ENCODE measurements around the gene MYB. TPM values are rescaled to one million over a fixed set of nuclear protein-coding genes. Genes with fewer than 3 reads are reported as not detected.
"Not testable (repeated sequence)": the region's sequence is repeated elsewhere in the genome, so short reads cannot be mapped to it uniquely, and the experiment has no call there.

The MYB gene
- total and polyA plus RNA-seq, 2 of the 4 experiments (the other 2 are of a cell fraction) = 0.44 to 0.90 TPM

DNA sequence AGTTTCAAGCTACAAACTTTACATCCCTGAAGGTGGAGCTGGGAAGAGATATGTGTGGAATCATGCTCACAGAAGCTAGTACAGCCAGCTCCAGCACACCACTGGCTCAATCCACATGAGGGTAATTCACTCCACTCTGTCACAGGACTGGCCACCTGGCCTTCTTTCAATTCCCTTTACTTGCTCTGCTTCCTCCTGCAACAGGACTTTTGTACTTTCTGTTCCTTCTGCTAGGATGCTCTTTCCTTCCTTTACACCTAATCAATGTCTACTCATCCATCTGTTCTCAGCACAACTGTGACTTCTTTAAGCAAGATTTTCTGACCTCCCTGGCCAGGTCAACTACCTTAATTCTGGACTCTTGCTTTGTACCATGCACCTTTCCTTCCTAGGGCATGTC is 39.4 kb upstream of the MYB start:
- POLR2A ChIA-PET (ENCODE audit: unreplicated experiment) = no interaction called here
- H4K20me1 ChIP-seq (ENCODE audit: insufficient read depth, low read length) = no peaks in the 10 kb centered on the region
- H3K14ac ChIP-seq (replicated peaks; ENCODE audit: low read depth, low read length) = no peak overlapping the region
- no peak overlapping the region for H3K18ac ChIP-seq (ENCODE audit: low read depth, low read length)
- H2AK9ac ChIP-seq (replicated peaks; ENCODE audit: low read depth, low read length, poor library complexity) = no peak overlapping the region
- no peak overlapping the region for H3K56ac ChIP-seq (ENCODE audit: extremely low read depth, insufficient read depth, low read length)
- no peaks in the 10 kb centered on the region for H3K36me3 ChIP-seq (ENCODE audit: control insufficient read depth, insufficient read depth, low read length)
- H4K5ac ChIP-seq (ENCODE audit: low read depth, low read length) = no peak overlapping the region
- no peak overlapping the region for H2AFZ ChIP-seq (replicated peaks; ENCODE audit: low read length, poor library complexity)
- no TSS peak for BruUV-seq (replicated peaks)
- H3K79me1 ChIP-seq (ENCODE audit: low read depth in 1 of 2, low read length in 2 of 2) = no peaks in the 10 kb centered on the region
- H2BK120ac ChIP-seq (ENCODE audit: low read depth, low read length) = no peak overlapping the region
- H3K4me1 ChIP-seq (ENCODE audit: control insufficient read depth, insufficient read depth, low read length) = peaks cover 4% of the 10 kb centered on the region
- no peak overlapping the region for H3K4me2 ChIP-seq (ENCODE audit: low read depth, low read length)
- H4K8ac ChIP-seq (ENCODE audit: low read depth in 2 of 2, low read length in 2 of 2) = no peak overlapping the region
- intact Hi-C loops (cut with micrococcal nuclease) (no loop called here), dilution Hi-C loops (cut with HindIII; ENCODE audit: low sequenced_read_pairs, unreplicated experiment) (no loop called here), in situ Hi-C loops (cut with MboI; ENCODE audit: low sequenced_read_pairs) (no loop called here)
- no peak for ATAC-seq (ENCODE audit: low read depth)
- H3K9me1 ChIP-seq (ENCODE audit: insufficient read depth, low read length) = no peaks in the 10 kb centered on the region; the same call in none of the 2 replicates
- TF ChIP-seq NFE2L2 (IDR thresholded peaks at IDR 0.05; ENCODE audit: low read depth, low read length) (no peak), MXI1 (IDR thresholded peaks at IDR 0.05; ENCODE audit: borderline replicate concordance, low read depth, low read length) (no peak), MAFK (IDR thresholded peaks at IDR 0.05; ENCODE audit: low read depth, low read length) (no peak), CHD1 (IDR thresholded peaks at IDR 0.05; ENCODE audit: low read depth, low read length) (no peak), CEBPB (IDR thresholded peaks at IDR 0.05; ENCODE audit: low read depth, low read length) (no peak), RAD21 (IDR thresholded peaks at IDR 0.05; ENCODE audit: low read length) (no peak)
- TF ChIP-seq, protein P1, sequence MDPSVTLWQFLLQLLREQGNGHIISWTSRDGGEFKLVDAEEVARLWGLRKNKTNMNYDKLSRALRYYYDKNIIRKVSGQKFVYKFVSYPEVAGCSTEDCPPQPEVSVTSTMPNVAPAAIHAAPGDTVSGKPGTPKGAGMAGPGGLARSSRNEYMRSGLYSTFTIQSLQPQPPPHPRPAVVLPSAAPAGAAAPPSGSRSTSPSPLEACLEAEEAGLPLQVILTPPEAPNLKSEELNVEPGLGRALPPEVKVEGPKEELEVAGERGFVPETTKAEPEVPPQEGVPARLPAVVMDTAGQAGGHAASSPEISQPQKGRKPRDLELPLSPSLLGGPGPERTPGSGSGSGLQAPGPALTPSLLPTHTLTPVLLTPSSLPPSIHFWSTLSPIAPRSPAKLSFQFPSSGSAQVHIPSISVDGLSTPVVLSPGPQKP (IDR thresholded peaks at IDR 0.05; ENCODE audit: borderline replicate concordance, low read depth, low read length) = no peak
- TF ChIP-seq, protein P2, sequence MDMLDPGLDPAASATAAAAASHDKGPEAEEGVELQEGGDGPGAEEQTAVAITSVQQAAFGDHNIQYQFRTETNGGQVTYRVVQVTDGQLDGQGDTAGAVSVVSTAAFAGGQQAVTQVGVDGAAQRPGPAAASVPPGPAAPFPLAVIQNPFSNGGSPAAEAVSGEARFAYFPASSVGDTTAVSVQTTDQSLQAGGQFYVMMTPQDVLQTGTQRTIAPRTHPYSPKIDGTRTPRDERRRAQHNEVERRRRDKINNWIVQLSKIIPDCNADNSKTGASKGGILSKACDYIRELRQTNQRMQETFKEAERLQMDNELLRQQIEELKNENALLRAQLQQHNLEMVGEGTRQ (IDR thresholded peaks at IDR 0.05; ENCODE audit: low read depth, low read length) = no peak
- H3K4ac ChIP-seq (ENCODE audit: low read depth, low read length) = no peak overlapping the region
- no peak overlapping the region for H4K91ac ChIP-seq (ENCODE audit: insufficient read depth, low read depth, low read length)
- H2BK20ac ChIP-seq (ENCODE audit: low read depth, low read length) = no peak overlapping the region
- peaks cover 21% of the 10 kb centered on the region for H3K27me3 ChIP-seq (ENCODE audit: control insufficient read depth, insufficient read depth, low read length)
- no peak for DNase-seq
- H3K9ac ChIP-seq (ENCODE audit: low read depth, low read length) = no peak overlapping the region
- no peak overlapping the region for H3K4me3 ChIP-seq (ENCODE audit: insufficient read depth, low read depth, low read length)
- no peak overlapping the region for H3K27ac ChIP-seq (ENCODE audit: insufficient read depth, low read length)
- H3K9me3 ChIP-seq (ENCODE audit: control insufficient read depth, insufficient read depth, low read length) = no peaks in the 10 kb centered on the region
- no peak overlapping the region for H2AK5ac ChIP-seq (ENCODE audit: low read depth, low read length)
- no peak overlapping the region for H3K23ac ChIP-seq (ENCODE audit: low read depth, low read length)
- H2BK15ac ChIP-seq (ENCODE audit: low read depth, low read length) = no peak overlapping the region
- CTCF ChIA-PET = interaction anchor here (0.6 kb wide), 1 partner anchor 159 kb away, joined by 7 read pairs; no protein-coding TSS in a partner anchor
- no peak overlapping the region for H2BK5ac ChIP-seq (ENCODE audit: low read depth, low read length, poor library complexity, severe bottlenecking)

DNA sequence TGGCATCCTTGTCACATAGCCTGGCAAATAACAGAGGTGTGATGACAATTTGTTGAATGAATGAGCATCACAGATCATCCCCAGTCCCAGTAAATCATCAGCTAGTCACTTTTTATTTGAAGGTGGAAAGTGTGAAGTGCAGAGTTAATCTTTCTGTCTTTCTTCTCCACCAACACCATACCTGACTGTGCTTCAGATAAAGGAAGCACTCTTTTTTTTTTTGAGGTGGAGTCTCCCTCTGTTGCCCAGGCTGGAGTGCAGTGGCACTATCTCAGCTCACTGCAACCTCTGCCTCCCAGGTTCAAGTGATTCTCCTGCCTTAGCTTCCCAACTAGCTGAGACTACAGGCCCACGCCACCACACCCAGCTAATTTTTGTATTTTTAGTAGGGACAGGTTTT is 38.9 kb upstream of the MYB start:
- H3K23ac ChIP-seq (ENCODE audit: low read depth, low read length); H2AK9ac ChIP-seq (replicated peaks; ENCODE audit: low read depth, low read length, poor library complexity); H3K9me1 ChIP-seq (ENCODE audit: insufficient read depth, low read length); H3K4ac ChIP-seq (ENCODE audit: low read depth, low read length); H3K4me1 ChIP-seq (ENCODE audit: control insufficient read depth, insufficient read depth, low read length); H2AK5ac ChIP-seq (ENCODE audit: low read depth, low read length); H3K9ac ChIP-seq (ENCODE audit: low read depth, low read length); H3K56ac ChIP-seq (ENCODE audit: extremely low read depth, insufficient read depth, low read length); intact Hi-C loops (cut with micrococcal nuclease); H3K4me2 ChIP-seq (ENCODE audit: low read depth, low read length); H3K9me3 ChIP-seq (ENCODE audit: control insufficient read depth, insufficient read depth, low read length); POLR2A ChIA-PET (ENCODE audit: unreplicated experiment); H2AFZ ChIP-seq (replicated peaks; ENCODE audit: low read length, poor library complexity); H4K91ac ChIP-seq (ENCODE audit: insufficient read depth, low read depth, low read length); H2BK20ac ChIP-seq (ENCODE audit: low read depth, low read length); BruUV-seq (replicated peaks); in situ Hi-C loops (cut with MboI; ENCODE audit: low sequenced_read_pairs); H3K36me3 ChIP-seq (ENCODE audit: control insufficient read depth, insufficient read depth, low read length); H3K18ac ChIP-seq (ENCODE audit: low read depth, low read length); H4K8ac ChIP-seq (ENCODE audit: low read depth in 2 of 2, low read length in 2 of 2); H3K4me3 ChIP-seq (ENCODE audit: insufficient read depth, low read depth, low read length); dilution Hi-C loops (cut with HindIII; ENCODE audit: low sequenced_read_pairs, unreplicated experiment); H3K14ac ChIP-seq (replicated peaks; ENCODE audit: low read depth, low read length); H3K79me1 ChIP-seq (ENCODE audit: low read depth in 1 of 2, low read length in 2 of 2); H3K27ac ChIP-seq (ENCODE audit: insufficient read depth, low read length); DNase-seq; H2BK120ac ChIP-seq (ENCODE audit: low read depth, low read length); H4K5ac ChIP-seq (ENCODE audit: low read depth, low read length); H2BK5ac ChIP-seq (ENCODE audit: low read depth, low read length, poor library complexity, severe bottlenecking); CTCF ChIA-PET; H4K20me1 ChIP-seq (ENCODE audit: insufficient read depth, low read length); ATAC-seq (ENCODE audit: low read depth); H2BK15ac ChIP-seq (ENCODE audit: low read depth, low read length): not testable (repeated sequence)
- peaks cover 17% of the 10 kb centered on the region for H3K27me3 ChIP-seq (ENCODE audit: control insufficient read depth, insufficient read depth, low read length)
- no CpG with 5 or more reads among the region's 1 CpG for WGBS, 2 experiments (ENCODE audit: extremely low coverage in 2 of 2, insufficient read length in 1 of 2)

Data from IMR-90 (cell line).